COLO829 (cell line): ENCODE measurements around the gene ZDHHC7.

ENCODE experiments used
- DNase-seq: peaks from one replicate; pipeline ENCODE4 v3.0.0; 2012; ENCODE audit warnings: low spot score

ZDHHC7 gene

DNA sequence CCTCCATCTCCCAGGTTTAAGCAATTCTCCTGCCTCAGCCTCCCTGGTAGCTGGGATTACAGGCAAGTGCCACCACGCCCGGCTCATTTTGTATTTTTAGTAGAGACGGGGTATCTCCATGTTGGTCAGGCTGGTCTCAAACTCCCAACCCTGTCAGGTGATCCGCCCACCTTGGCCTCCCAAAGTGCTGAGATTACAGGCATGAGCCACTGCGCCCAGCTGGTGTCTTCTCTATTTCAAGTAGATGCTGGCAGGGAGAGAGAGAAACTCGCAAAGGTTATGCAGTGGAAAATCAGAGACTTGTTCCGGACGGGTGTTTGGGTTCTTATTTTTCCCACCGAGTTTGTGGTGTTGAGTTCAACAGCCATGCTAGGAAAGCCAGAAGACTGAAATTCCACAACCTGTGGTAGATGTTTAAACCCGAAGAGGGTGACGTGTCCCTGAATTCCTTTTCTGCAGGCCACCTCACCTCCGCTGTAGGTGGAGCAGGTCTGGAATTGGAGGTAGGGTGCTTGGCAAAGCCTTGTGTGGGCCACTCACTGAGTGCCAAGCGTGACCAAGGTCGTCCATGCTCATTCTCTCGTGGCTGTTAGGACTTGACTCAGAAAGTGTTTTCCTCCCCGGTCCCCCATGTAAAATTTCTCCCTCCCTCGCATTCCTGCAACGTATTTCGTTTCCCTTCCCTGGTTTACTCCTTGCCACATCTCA is 7.3 kb upstream of the ZDHHC7 start:
- DNase-seq, result no peak

DNA sequence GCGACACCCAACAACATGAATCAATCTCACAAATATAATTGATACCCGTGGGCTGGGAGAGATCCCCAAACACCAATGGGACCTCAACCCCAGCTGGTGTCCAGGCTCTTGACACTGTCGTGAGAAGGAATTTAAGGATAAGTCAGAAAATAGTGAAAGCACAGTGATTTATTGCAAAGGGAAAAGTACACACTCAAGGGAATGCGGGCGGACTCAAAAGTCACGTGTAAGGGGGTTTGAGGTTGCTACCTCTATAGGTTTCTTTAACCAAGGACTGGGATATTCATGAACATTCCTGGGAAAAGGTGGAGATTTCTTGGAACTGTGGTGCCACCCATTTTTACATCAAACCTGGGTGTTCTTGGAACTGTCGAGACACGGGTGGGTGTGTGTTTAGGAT is 6.3 kb upstream of the ZDHHC7 start:
- DNase-seq, result no peak

DNA sequence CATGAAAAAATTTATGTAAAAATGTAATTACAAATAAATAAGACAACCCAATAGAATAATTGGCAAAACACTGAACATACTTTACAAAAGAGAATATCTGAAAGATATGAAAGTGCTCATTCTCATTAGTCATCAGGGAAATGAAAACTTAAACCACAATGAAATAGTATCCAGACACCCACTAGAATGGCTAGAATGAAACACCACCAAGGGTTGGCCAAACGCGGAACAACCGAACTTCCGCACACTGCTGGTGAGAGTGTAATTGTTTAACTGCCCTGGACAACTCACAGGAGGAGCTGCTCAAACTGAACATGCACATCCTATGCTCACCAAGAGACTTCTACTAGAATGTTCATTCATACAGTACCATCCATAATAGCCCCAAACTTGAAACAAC is 5.8 kb upstream of the ZDHHC7 start:
- DNase-seq, result no peak

DNA sequence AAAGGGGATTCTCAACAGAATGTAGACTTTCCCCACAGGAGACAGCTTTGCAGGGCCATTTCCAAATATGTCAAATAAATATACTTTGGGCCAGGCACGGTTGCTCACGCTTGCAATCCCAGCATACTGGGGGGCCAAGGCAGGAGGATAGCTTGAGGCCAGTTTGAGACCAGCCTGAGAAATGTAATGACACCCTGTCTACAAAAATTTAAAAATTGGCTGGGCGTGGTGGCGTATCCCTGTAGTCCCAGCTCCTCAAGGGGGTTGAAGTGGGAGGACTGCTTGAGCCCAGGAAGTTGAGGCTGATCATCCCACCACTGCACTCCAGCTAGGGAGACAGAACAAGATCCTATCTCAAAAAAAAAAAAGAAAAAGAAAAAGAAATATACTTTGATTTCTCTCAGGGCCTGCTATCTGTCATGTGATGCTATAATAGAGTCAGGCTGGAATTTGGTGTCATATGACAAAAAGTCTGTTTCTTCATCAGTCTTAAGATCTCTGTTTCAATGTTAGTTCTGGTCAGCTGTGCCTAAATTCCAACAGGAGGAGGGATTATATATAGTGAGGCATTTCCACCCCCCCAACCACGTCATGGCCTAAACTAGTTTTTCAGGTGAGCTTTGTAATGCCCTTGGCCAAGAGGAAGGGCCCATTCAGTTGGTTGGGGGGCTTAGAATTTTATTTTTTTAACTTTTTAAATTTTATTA is 4.3 kb upstream of the ZDHHC7 start:
- DNase-seq, result no peak

DNA sequence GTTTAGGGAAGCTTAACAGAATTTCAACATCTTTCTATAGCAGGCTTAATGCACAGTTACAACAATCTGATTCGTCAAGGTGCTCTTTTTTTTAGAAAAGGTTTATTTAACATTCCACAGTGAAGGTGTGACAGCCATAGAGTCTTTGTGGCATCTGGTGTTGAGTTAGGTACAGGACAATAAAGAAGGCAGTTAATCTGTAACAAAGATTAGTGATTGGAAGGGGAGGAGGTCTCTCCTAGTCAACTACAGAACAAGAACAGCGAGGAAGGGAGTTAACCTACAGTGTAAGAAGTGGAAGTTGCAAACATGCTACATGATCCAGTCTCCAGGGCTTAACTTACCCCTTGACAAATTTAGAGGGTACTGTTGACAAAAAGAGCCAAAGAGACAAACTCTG is 3.0 kb upstream of the ZDHHC7 start:
- no peak for DNase-seq

DNA sequence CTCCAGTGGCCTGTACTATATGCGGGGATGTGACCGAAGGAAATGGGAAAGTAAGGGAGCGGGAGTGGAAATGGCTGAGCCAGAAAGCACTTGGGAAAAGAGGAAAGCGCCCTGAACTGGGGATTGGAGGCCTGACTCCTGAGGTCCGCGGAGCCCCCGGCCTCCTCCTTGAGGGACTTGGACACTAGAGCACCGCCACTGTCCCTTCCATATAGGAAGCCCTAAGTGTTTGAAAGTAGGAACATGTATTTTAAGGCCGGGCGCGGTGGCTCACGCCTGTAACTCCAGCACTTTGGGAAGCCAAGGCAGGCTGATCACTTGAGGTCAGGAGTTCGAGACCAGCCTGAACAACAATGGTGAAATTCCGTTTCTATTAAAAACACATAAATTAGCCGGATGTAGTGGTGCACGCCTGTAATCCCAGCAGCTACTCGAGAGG is 530 bp upstream of the ZDHHC7 start:
- no peak for DNase-seq

DNA sequence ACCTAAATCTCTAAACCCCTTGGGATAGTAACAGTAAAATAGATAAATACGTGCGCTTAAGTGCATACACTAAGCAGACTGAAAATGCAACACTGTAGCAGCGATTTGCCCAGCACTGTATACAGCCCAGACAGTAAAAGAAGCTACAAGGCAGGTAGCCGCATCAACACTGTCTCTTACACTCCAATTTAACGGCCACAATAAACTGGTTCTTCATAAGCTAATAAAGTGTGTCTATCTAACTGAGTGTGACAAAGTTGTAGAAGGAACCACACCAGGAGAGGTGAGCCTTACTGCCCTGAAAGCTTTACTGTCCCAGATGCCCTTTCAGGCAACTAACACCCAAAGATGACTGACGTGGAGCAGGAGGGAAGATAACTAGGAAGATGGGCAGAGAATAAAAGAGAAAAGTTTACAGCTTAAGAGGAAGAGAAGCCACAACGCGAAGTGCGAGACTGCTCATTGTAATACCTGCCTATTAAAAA is 847 bp downstream of the ZDHHC7 start:
- DNase-seq, result no peak

DNA sequence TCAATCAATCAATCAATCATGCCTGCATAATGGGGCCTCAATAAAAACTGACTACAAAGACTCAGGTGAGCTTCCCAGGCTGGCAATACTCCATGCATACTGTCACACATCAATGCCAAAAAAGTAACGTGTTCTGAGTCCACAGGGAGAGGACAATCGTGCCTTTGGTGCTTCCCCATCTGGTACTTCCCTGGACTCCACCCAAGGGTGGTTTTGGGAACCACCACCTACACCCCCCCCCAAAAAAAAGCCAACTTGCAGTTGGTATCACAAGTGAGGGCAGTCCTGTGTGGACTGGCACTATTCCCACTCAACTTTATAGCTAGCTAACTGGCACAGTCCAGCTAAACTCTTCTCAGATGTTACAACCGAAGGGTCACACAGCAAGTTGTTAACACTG is 3.1 kb downstream of the ZDHHC7 start:
- no peak for DNase-seq

DNA sequence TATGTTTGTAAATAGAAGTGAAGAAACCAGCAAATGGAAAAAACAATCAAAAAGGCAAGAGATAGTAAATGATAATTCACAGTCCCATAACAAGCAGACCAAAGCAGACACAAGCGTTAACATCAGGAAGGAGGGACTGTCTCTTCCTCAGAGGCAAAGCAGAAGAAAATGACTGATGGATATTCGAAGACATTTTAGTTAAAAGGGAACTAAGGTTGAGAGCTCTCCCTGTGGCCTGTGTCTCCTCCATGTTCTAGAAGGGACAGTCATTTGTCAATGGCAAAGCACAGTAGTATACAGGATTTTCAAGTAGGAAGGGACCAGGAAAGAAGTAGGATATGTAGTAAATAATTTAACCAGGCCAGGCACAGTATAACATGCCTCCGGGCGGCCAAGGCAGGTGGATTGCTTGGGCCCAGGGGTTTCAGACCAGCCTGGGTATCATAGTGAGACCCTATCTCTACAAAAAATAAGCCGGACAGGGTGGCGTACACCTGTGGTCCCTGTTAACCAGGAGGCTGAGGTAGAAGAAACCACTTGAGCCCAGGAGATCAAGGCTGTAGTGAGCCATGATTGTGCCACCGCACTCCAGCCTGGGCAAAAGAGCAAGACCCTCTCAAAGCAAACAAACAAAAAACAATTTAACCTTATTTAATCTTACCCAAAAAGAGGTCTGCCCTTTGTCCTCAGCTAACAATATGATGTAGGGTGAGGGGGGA is 3.7 kb downstream of the ZDHHC7 start:
- no peak for DNase-seq

DNA sequence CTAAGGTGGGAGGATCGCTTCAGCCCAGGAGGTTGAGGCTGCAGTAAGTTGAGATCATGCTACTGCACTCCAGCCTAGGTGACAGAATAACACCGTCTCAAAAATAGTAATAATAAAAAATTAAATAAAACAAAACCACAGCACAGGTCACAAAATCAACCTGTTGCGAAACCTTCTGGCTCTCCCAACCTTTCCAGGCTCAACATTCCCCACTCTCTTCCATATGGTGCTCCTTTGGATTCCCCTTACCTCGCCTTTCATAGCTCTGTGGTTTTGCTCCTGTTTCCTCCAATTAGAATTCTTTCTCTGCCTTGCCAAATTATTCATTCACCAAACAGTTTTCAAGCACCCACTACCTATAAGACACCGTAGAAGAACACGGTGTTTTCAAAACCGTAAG is 4.7 kb downstream of the ZDHHC7 start:
- DNase-seq, result no peak

DNA sequence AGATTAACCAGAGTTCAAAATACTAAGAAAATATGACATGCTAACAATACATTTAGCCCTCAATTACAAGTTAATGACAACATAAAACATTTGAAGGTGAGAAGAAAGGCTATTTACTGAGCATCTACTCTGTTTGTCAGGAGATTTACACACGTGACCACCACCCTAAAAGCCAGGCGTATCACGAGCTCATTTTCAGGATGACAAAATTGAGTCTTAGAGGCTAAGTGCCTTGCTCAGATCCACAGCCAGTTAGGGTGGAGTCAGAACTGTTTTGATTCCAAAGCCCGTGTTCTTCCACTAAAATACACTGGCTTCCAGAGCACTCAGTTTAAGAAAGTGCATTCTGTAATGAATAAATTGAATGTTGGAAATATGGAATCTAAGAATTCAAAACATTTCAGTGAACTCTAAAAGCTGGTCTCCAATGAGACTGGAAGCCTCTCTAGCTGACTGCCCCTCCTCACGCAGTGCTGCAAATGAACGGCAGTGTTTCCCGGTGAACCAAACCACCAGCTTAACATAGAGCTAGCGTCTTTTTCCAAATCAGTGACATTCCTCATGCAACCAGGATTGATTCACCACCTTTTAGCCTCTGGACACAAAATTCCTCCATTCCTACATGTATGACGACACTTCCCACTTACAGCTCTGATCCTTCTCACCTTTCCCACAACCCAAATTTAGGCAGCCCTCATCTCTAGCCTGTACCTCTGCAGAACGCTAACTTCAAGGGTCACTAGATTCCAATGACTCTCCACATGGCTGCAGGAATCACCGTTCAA is 5.9 kb downstream of the ZDHHC7 start:
- no peak for DNase-seq

DNA sequence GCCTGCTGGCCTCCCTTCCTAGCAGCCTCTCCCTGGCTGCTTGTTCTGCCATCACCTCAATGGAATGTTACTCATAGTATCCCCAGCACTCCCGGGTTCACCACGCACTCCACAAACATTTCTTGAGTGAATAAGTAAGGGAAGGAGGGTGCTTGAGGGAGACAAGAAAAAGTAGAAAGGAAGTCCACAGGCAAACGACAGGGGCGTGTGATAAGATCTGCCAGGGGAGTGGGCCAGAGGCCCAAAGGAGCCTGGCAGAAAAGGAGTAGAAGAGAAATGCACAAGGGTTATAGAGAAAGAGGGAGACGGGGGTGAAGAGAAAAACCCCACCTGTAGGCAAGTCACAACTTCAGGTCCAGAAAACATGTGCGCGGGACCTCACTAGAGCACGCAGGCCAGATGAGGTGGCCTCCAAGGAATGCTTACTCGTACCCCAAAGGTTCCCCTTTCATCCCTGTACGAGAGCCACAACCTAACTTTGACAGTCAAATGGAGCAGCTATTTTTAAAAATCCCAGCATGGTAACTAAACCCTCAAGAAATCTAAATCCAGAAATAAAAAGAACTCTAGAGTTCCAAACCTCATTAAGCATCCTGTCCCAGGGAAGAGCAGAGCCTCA is 6.6 kb downstream of the ZDHHC7 start:
- DNase-seq, result no peak

DNA sequence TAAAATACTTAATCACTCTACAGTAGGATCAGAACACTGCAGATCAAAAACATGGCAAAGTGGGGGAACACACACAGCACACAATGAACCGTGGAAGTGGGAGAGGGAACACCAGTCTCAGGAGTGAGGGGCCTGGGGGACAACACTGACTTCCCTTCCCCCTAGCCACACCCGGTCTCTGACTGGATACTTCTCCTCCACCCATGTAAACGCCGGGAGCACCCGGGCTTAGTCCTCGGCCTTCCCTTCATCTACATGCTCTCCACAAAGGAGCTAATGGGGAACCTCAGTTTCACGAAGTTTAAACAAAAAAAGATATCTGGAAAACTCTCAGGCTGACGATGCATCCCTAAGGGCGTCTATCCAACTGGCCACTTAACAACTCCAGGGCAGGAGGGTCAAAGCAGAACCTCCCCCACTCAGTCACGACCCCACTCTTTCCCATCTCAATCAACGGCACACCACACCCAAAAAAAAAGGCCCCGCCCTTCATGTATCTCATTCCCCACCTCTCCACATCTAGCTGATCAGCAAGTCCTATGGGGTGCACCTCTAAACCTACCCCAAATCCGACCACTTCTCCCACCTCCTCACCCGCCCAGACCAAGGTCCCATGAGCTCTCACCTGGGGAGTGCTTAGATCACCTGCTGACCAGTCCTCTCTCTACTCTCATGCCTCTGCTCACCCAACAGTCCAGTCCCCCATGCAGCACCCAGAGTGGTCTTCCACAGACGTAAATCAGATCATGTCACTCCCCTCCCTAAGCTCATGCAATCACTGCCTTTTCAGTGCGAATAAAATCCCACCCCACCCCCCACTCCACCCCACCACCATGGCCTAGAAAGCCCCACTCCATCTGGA is 7.4 kb downstream of the ZDHHC7 start:
- no peak for DNase-seq

DNA sequence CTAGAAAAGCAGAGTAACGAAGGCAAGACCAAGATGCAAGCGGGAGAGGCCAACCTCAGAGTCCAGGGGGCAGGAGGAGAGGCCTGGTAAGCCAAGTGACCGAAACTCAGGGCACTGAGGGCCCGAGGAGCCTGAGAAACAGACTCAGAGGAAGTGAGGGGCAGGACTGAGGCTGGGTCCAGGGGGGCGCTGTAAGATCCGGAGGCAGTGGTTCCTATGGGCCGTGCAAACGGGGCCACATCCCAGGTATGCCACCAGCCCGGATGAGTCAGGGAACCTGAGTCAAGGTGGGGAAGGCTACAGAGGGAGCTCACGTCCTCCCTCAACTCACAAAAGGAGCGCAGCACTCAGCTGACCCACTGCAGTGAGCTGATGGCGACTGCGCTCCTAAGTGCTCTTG is 8.3 kb downstream of the ZDHHC7 start:
- DNase-seq, result no peak

DNA sequence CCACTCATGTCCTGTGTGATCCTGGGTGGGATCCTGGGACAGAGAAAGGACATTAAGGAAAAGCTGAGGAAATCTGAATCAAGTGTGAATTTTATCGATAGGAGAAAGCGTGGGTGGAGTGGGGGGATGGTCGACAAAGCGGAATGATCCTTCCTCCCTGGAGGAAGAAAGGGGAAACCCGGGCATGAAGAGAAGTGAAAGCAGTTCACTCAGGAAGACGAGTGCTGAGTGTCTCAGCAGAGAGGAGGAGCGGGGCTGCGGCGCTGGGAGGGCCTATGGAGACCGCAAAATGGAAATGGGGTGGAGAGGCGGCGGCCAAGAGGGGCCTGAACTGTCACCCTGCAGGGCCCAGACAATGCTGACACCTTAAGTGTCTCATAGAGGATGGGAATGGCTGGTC is 8.7 kb downstream of the ZDHHC7 start:
- DNase-seq, result no peak

DNA sequence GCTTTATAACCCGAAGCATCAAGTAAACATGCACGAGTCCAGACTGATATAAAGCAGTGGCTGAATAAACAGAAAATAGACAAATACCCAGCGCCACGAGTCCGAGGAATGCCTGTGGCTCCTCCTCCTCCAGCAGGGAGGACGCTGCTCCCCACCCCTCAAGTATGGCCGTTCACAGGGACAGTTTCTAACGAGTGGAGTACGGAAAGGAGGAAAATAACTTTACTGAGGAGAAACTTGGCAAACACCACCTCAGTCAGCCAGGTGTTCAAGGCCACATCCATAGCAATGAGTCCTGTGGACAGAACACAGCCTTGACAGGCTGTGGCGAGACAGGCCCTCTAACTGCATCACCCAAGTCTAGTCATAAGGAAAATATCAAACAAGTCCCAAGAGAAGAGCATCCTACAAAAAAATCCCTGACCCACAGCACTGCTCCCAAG is 9.2 kb downstream of the ZDHHC7 start:
- DNase-seq, result no peak

DNA sequence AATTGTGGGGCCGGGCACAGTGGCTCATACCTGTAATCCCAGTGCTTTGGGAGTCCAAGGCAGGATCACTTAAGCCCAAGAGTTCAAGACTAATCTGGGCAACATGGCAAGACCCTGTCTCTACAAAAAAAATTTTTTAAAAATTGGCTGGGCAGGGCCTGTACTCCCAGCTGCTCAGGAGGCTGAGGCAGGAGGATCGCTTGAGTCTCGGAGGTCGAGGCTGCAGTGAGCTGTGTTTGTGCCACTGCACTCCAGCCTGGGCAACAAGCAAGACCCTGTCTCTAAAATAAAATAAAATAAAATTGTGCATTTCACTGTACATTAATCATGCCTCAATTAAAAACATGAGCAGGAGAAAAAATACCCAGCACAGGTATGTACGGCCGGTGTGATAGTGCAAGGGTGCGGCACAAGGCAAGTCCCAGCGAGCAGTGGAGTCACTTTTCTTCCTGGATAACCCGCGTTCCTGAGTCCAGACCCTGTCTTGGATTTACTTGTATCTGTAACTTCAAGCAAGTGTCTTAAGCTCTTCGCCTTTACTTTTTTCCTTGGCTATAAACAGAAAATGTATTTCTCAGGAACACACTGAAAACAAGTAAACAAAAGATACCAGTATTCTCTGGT is 11.4 kb downstream of the ZDHHC7 start:
- DNase-seq, result no peak

DNA sequence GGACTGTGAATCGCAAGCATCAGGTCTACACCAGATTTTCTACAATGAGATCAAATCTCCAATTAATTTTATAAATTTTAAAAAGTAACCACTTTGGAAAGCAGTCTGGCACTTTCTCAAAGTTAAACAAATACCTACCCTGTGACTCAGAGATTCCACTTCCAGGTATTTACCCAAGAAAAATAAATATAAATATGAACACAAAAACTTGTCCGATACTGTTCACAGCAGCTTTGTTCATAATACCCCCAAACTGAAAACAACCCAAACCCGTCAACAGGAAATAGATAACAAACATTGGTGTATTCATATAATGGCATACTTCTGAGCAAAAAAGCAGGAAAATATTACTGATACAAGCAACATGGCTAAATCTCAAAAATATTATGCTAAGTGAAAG is 12.1 kb downstream of the ZDHHC7 start:
- no peak for DNase-seq

DNA sequence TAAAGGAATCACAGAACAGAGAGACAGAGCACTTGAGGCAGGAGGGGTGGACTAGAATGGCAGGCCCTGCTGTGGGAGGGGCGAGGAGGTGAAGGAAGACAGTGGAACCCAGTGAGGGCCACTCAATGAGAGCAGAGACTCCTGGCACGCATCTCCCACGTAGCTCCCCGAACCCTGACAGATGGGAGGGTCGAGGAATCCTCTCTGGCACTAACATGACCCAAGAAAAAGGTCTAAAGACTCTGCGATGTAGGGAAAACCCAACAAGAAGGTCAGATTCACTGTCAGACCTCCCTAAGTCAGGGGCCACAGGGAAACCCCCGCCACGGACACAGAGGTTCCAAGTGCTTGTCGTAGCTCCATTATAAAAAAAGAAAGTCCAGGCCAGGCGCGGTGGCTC is 15.0 kb downstream of the ZDHHC7 start:
- DNase-seq, result no peak

DNA sequence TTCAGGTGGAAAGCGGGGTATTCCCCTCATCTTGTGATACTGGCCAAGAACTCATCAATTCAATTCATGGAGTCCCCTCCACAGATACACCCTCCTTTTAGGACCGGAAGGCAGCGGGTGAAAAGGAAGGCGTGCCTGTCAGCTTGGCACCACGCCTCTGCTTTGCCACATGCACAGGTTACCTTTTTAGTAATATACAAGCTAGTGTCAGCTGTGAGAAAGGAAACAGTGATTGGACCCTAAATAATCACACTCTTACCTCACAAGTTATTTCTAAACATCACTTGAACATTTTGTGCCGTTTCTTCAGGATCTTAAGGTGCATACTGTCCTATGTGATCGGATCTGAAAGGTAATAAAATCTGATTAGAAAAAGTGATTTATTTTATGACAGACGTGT is 15.7 kb downstream of the ZDHHC7 start:
- DNase-seq, result no peak
